ENCODE results near the gene C20orf173.

GRCh38 chr20:35489717-35490116 lies 39.7 kb downstream of the C20orf173 start:
- TF ChIP-seq CTCF (IDR thresholded peaks at IDR 0.05) (no peak), EZH2phosphoT487 (IDR thresholded peaks at IDR 0.05) (no peak)
